ENCODE data around the gene SUN2.

SUN2 gene

DNA sequence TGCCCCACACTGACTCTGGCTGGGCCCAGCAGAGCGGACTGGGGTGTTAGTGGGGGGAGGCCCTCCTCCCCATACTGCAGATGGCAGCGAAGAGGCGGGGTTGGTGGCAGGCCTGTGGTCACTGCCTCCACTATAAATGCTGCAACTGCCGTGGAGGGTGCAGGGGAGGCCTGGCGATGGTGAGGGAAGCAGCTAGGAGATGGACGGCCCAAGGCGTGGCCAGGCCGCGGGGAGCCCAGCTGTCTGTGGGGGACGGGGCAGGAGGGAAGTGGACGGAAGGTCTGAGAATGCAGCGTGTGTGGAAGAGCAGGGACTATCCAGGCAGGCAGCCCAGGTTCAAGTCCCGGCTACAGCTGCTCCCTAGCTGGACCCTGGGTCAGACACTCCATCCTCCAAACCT is 19.9 kb upstream of the SUN2 start:
- DNase-seq: no peak

DNA sequence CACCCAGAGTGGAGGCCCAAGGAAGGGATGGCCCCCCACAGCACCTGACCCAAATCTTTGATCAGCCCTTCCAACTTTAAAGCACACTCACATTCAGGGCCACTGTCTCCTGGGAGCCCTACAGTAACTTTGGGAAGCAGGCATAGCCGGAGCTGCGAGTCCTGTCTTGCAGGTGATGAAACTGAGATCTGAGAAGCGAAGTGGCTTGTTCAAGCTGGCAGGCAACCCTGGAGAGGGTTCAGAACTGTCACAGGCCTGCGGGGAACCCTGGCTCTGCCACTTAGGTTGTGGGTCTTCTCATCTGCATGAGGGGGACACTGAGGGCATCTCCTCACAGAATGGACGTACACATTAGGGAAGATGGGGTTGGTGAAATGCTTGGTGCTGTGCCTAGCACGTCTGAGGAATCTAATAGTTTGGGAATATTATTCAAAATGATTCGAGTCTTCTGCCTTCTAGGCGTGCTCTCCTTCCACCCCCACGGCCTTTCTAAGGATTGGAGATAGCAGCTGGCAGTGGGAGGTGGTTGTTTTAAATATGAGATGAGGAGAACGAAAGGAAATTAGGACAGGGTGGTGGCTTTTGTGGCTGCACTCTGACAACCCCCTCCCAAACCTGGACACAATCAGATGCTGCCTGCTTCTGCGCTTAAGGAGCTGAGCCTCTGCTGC is 18.8 kb upstream of the SUN2 start:
- DNase-seq: no peak

DNA sequence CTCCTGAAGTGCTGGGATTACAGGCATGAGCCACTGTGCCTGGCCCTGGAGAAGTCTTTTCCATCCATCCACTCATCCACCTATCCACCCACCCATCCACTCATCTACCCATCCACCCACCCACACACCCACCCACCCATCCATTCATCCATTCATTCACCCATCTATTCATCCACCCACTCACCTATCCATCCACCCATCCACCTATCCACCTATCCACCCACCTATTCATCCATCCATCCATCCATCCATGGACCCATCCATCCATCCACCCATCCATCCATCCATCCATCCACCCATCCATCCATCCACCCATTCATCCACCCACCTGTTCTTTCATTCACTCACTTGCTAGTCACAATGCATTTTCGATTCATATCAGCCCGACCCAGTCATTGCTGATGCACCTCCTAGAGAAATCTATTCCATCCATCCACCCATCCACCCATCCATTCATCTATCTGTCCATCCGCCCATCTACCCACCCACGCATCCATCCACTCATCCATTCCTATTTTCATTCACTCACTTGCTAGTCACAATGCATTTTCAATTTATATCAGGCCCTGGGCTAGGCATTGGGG is 17.7 kb upstream of the SUN2 start:
- no peak for DNase-seq

DNA sequence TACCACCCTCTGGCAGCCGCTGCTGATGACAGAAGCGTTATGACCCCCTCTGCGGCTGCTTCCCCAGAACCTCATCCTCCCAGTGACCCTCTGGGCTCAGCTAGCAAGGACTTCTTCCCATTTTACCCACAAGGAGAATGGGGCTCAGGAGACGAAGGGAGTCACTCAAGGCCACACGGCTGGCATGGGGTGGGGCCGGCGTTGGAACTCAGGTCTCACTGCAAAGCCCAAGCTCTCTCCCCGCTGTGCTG is 16.8 kb upstream of the SUN2 start:
- no peak for DNase-seq

DNA sequence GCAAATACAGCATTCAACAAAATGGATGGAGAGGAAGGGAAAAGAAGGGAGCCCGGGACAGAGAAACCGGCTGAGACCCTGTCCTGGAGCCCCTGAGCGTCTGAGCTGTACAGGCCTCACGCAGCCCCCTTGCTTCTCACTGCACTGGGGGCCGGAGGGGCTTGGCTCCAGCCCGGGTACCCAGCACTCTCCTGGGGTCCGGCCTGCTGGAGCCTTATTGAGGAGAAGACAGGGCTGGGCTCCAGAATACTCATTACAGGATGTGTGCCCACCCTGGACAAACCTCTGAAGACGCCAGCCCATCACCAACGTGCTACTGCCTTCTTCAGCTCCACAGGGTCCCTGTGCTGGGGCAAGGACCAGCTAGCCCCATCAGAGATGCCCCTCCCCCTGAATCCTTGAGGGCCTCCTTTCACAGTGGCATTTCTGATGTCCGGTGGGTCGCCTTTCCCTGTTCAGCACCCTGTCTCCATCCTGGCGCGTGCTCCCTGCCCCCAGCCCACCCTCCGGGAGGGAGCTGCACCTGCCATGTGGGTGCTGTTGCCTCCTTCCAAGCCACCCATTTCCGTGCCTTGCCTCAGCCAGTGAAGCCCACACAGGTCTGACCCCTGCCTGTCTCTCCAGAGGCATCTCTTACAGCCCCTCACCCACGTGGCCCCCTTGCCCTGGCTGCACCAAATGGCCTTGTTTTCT is 14.6 kb upstream of the SUN2 start:
- no peak for DNase-seq

DNA sequence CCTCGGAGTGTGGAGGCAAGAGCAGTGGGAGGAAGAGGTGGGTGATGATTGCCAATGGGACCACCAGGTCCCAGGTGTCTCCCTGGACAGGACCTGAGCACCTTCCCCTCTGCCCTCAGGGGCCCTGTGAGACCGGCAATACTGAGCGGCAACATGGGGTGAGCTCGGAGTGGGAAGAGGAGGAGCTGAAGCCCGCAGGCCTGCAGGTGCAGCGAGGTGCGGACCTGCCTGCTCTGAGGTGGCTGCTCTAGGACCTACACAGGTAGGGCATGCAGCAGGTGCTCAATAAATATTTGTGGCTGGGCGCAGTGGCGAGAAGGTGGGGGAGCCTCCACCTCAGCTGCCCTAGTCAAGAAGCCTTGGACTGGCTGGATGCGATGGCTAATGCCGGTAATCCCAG is 12.2 kb upstream of the SUN2 start:
- DNase-seq: no peak

DNA sequence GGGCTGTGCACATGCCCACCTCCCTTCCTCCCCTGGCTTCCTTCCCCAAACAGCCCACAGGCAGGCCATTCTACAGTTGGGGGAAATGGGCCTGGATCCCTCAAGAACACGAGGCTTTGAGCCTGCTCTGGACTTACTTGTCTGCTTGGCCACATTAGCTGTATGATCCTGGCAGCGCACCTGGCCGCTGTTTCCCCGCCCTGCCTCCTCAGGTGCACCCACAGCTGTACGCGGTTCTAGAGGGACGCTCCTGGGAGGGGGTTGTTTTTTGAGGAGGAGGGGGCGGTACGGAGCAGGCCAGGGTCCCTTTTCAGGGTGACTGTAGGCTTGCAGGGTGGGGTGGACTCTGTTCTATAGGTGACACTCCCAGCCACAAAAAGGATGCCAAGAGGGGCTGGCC is 11.5 kb upstream of the SUN2 start:
- no peak for DNase-seq

DNA sequence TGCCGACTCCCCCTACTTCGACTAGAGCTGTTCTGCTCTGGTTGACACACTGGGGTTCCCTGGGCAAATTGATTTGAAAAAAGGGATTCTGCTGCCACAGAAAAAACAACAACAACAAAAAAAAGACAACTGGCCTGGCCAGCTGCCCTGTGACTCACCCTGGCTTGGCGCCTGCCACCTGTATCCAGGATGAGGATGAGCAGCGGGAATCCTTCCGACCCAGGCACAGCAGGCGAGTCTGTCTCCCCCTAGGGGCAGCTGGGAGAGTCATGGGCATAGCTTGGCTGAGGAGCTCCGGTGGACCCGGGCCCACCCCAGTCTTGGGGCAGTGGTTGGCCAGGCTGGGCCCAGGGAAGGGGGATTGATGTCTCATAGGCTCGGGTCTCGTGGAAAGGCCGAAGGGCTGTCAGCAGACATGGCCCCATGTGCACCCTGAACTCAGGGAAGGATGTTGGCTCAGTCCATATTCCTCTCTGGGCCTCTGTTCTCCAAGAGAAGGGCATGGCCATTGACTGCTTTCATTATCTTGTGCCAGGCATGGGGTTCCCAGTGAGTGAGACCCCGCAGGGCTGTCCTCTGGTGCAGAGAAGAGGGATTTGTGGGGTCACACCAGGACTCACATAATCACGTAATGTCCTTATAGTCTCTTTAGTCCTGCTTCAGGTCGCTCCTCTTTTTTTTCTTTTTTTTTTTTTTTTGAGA is 10.4 kb upstream of the SUN2 start:
- peak; percentile 18 for DNase-seq

DNA sequence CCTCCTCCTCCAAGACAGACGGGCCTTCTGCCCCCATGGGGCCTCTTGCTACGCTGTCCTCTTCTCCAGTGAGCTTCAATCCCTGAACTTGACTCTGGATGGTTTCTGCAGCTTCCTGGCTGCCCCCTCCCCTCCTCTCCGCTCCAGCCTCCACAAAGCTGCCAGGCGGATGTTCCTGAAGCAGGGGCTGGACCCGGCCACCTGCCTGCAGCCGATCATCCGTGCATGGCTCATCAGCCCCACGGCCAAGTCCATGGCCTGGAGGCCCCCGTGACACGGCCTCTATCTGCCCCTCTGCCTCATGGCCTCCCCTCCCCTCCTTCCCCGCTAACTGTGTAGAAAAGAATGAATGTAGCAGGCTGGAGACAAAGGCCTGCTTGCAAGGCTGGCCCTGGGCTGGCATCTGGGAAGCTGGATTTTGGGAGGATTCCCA is 6.8 kb upstream of the SUN2 start:
- DNase-seq: no peak

DNA sequence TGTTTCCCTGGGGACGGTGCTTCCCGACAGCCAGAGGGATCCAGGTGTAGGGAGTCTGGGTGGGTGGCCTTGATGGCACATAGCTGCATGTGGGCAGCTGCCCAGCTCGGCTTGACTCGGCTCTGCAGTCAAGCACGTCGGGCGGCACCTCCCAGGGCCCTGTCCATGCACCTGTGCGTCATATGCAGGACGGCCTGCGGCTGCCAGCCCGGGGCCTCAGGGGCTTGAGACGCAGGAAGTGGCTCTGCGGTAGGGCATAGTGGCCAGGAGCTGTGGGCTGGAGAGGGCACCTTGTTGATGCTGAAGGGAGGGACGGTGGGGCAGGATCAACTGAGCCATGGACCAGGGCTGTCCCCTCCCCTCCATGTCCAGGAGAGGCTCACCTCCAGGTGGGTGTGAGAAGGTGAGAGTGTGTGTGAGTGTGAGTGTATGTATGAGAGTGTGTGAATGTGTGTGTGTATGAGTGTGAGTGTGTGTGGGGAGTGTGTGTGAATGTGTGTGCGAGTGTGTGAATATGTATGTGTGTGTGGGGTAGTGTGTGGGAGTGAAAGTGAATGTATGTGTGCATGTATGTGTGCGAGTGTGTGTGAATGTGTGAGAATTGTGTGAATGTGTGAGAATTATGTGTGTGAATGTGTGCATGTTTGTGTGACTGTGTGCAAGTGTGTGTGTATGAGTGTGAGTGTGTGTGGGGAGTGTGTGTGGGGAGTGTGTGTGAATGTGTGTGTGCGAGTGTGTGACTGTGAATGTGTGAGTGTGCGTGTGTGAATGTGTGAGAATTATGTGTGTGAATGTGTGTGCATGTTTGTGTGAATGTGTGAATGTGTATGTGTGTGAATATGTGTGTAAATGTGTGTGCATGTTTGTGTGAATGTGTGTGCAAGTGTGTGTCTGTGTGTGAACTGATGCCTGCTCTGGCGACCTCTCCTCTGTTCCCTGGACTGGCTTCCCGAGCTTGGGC is 5.7 kb upstream of the SUN2 start:
- no peak for DNase-seq

DNA sequence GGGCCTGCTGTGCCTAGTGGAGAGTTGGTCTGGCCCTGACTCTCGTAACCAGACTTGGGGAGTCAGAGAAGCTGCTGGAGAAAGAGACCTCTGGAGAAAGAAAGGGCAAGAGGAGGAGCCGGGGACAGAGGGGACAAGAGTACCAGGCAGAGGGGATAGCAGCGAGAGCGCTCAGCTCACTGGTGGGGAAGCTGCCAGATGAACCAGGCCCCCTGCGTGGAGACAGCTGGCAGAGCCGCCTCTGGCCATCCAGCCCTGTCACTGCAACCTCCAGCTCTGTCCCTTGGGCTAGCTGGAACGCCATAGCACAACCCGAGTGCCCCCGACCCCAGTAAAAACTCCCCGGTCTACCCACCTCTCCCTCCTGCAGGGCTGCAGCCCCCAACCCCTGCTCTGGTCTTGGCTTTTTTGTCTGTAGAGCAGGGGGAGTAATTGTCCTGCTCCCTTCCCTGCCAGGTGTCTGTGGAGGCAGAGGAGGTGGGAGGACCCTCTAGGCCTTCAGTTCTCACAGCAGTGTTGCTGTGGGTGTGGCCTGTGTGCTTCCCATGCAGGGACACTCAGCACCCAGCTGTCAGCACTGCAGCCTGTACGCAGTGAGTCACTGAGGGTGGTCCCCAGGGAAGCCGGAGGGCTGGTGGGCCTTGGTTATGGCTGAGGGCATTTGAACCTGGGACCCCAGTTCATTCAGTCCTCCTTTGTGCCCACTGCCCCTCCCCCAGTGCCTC is 4.8 kb upstream of the SUN2 start:
- DNase-seq: no peak

DNA sequence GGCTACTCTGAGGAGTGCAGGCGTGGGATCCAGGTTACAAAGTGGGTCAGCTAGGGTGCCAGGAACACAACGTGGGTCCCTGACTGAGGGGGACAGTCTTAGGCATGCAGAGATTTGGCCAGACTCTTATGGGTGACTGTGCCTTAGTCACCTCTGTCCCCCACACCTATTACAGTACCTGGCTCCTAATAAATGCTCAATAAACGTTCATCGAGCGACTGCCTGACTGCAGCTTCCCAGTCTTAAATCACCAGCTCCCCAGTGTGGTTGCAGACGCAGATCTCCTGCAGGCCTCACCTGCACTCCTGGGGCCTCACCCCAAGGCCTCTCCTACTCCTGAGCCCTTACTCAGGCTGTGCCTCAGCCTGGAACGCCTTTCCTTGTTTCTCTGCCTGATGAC is 3.2 kb upstream of the SUN2 start:
- DNase-seq: no peak

DNA sequence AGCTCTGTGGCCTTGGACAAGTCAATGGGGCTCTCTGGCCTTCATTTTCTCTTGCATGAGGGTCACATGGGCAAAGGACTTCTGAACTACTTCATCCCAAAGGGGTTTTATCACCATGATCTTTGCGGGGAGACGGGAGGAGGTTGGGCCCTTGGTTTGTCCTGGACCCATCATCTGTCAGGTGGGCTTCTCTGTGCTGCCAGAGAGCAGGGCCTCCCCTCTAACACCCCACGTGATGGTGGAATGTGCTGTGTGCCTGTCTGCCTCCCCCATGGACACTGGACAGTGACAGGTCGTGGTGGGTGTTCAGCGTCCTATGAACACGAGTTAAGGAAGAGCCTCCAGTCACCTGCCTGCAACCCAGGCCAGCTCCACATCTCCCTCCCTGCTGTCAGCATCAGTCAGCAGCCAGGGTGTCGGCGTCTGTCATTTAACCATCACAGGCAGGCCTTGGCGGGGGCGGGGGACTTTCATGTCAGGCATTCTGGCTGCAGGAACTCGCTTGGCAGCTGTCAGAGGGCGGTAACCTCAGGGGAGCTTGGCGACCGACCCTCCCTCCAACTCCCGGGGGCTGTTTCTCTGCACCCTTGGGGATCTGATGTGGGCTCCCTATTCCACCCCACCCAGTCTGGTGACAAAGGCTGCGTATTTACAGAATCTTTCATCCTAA is 2.6 kb upstream of the SUN2 start:
- DNase-seq: no peak

DNA sequence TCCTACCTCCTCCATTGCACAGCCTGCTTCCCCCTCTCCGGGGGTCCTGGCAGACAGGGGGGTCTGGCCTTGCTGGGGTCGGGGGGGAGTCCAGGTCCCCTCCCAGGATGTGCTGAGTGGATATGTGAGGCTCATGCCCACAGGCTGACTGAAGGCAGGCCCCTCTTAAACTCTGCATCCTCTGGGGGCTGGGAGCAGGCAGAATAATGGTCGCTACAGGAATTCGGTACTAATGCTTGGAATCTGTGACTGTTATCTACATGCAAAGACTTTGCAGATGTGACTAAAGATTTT is 1.6 kb upstream of the SUN2 start:
- DNase-seq: no peak

DNA sequence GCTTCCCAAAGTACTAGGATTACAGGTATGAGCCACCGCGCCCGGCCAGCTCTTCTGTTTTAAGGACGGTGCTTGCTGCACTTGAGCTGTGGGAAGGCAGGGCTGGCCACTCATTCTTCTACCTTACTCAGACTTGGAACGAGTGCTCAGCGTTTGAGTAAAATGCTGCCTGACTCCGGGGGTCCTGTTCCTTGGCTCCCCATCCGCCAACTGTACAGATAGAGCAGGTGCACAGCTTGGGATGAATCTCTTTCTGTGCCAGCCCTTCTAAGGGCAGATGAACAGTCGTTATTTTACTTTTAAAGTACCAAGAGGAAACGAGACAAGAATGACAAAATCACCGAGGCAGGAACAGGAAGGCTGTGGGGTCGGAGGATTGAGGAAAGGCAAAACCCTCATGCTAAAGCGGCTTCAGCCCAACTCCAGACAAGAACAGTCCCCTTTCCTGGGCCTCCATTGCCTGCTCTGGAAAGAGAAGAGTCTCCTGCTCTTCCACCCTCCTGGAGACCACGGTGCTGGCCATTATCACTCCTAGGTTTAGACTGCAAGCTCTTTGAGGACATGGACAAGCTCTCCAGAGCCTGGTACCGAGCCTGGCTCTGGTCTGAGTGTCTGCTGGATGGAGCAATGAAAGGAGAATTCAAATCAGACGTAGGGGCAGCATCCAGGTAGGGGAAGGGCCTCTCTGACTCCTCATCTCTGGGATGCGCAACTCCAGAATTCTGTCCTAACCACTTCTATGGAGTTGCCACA is 1.1 kb upstream of the SUN2 start:
- no peak for DNase-seq

DNA sequence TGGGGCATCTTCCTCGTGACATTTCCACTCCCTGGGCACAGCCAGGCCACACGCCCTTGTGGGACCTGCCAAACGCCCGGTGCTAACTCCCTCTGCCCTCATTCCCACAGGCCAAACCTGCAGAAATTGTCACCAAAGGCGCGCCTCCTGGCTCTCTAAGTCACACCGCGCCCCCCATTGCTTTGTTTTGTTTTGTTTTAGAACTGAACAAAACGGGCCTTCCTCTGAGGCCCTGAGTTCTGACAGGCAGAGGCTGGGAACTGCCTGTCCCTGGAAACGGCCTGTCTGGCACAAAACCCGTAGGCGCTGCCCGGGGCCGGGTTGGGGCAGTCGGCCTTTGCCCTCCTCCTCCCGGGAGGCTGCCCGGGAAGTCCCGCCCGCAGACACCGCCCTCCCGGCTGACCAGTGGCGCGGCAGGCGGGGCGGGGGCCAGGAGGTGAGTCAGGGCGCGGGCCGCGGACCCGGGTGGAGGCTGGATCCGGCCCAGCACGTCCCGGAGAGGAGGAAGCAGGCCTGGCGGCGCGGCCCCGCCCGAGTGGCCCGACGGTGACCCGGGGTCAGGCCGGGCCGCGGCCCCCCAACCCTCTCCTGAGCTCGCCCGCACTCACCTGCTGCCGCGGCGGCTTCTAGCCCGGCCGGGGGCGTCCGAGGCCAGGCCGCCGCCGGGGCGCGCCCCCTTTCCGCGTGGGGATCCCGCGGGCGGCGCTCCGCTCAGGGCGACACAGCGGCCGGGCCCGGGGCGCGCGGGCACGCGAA is 465 bp downstream of the SUN2 start:
- DNase-seq: peak; percentile 42

DNA sequence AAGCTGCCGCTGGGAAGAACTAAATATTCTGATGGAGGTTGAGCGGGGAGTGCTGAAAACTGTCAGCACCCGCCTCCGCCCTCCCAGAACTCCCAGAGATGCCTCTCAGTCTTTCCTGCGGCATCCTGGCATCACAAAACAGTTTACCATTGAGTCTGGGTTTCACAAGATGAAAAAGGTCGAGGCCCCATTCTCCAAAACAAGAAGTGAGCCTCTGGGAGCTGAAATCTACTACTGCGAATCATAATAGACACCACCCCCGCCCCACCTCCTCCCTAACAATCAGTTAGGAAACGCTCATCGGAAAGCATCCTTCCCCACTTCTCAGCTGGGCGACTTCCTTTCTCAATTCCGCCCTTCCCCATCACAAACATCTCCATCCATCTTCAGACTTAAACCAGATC is 1.0 kb downstream of the SUN2 start:
- DNase-seq: peak; percentile 4

DNA sequence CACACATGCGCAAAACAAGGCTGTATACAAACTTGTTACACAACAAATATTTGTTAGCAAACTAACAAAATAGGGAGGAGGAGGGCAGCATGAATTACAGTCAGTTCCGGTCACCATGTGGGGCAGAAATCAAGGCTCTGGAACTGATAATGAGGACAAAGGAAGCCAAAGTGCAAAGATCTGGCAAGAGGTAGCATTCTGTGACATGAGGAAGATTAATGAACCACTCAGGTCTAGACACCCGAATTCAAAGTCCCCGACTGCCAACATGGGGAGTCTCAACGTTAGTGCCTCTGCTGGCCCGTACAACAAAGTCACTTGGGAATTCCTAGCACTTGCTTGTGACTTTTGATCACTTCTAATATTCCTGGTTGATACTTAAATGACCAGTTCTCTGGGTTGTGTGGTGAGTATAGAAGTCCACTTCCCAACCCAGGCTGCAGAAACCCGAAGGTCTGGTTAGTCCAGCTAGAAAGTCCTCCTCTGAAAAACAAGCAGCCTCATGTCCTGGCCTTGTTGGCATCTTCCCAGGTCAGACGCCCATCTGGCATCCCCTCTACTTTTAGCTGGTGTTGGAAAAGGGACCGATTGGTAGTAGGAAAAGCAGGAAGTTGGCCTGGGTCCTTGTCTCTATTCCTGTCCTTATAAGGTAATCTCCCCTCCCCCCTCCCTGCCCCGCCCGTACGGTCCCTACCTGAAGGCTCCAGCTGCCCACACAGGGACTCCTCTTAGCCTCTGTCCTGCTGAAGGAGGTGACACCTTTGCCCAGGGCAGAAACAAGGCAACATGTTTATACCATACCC is 1.6 kb downstream of the SUN2 start:
- no peak for DNase-seq

Data from amniotic stem cell (primary cell).